ENCODE measurements around the gene CSNK1A1. TPM values are rescaled to one million over a fixed set of nuclear protein-coding genes. Genes with fewer than 3 reads are reported as not detected.

The CSNK1A1 gene
- polyA plus RNA-seq, 2 of the 4 experiments (the other 2 are of a cell fraction), result 123 to 218 TPM

DNA sequence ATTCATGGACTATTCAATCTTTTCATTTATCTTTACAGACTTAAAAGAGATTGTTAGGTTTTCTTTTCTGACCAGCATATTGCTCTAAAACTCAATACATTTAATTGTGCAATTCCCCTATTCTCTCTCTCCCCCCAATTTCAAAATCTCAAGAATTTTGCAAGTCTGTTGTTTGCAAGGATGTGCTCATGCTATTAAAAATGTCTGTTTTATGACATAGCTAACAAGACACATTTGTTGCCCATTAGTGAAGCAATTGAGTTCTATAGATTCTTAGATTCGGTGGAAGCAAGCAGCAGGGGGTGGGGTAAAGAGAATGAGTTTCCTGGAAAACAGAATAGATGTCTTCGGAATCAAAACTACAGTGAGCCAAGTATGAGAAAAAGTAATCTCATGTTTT, 8.5 kb upstream of the CSNK1A1 start:
- DNase-seq (ENCODE audit: low read depth in 1 of 2, low spot score in 1 of 2) (no peak), FAIRE-seq (no peak), ATAC-seq (no peak)
- TF ChIP-seq CEBPB (IDR thresholded peaks at IDR 0.05), result peak in 1 of 2 experiments; percentile 44; a peak in 3 of 4 replicates
- no peak for TF ChIP-seq EHF (CRISPR knock-in tag; IDR thresholded peaks at IDR 0.05)
- WGBS (ENCODE audit: missing lambda C conversion rate), result 73% methylated on average over 2 of the region's 2 CpGs
- no peak overlapping the region for H3K4me2 ChIP-seq
- H3K4me1 ChIP-seq, result peaks cover 39% of the 10 kb centered on the region
- no peak overlapping the region for H3K4me3 ChIP-seq
- ChIA-PET CTCF (interaction anchor here (0.6 to 16.2 kb wide), 5 partner anchors 8 to 192 kb away, joined by 3 to 209 read pairs (median 29); partner anchors contain the start of gene CSNK1A1), POLR2A (interaction anchor here (4.7 kb wide), 1 partner anchor 9 kb away, joined by 65 read pairs; the partner anchor contains the start of gene CSNK1A1)
- H3K9me3 ChIP-seq, result no peaks in the 10 kb centered on the region
- peak overlapping the region; percentile 8 to 21; a peak in 2 of 6 replicates for H3K27ac ChIP-seq

GRCh38 chr5:149552553-149553160, 1.4 kb upstream of the CSNK1A1 start:
- CTCF ChIA-PET, result interaction anchor here (0.7 to 16.2 kb wide), 18 partner anchors 9 to 235 kb away, joined by 3 to 209 read pairs (median 5); partner anchors contain the start of gene GRPEL2
- TF ChIP-seq, protein P1, sequence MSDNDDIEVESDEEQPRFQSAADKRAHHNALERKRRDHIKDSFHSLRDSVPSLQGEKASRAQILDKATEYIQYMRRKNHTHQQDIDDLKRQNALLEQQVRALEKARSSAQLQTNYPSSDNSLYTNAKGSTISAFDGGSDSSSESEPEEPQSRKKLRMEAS (IDR thresholded peaks at IDR 0.05), result no peak
- TF ChIP-seq HOXB13 (CRISPR knock-in tag; IDR thresholded peaks at IDR 0.05; ENCODE audit: low read depth) (no peak), HOXB5 (CRISPR knock-in tag; IDR thresholded peaks at IDR 0.05) (no peak), JUN (IDR thresholded peaks at IDR 0.05) (no peak), CEBPB (IDR thresholded peaks at IDR 0.05) (no peak), CBX8 (IDR thresholded peaks at IDR 0.05) (no peak), EHF (CRISPR knock-in tag; IDR thresholded peaks at IDR 0.05) (no peak), GATA3 (IDR thresholded peaks at IDR 0.05; ENCODE audit: borderline replicate concordance) (no peak)
- POLR2A ChIA-PET, result interaction anchor here (1.1 to 5.5 kb wide), 4 partner anchors 9 to 107 kb away, joined by 7 to 65 read pairs (median 18); no protein-coding TSS in a partner anchor
- no peak for FAIRE-seq
- ATAC-seq, result no peak
- DNase-seq (ENCODE audit: low read depth in 1 of 2, low spot score in 1 of 2), result no peak
- H3K4me1 ChIP-seq, result peaks cover 19% of the 10 kb centered on the region
- peak overlapping the region; percentile 85 for H3K4me2 ChIP-seq
- peak overlapping the region; percentile 85; the same call in 1 of the 3 replicates for H3K4me3 ChIP-seq
- 85% methylated on average over 18 of the region's 18 CpGs for WGBS (ENCODE audit: missing lambda C conversion rate)
- H3K27ac ChIP-seq, result peak overlapping the region in 1 of 2 experiments; percentile 65; a peak in 4 of 6 replicates
- H3K9me3 ChIP-seq, result no peaks in the 10 kb centered on the region

- ChIA-PET CTCF (interaction anchor here (0.7 to 16.2 kb wide), 37 partner anchors 9 to 235 kb away, joined by 3 to 209 read pairs (median 5); partner anchors contain the start of genes GRPEL2 and PCYOX1L), POLR2A (interaction anchor here (0.6 to 5.5 kb wide), 17 partner anchors 10 to 280 kb away, joined by 3 to 65 read pairs (median 4); partner anchors contain the start of genes AFAP1L1 and GRPEL2)
- DNase-seq (ENCODE audit: low read depth in 1 of 2, low spot score in 1 of 2) (no peak), FAIRE-seq (no peak), ATAC-seq (no peak)
- Histone ChIP-seq H3K4me2 (peak overlapping the region; percentile 85), H3K4me1 (peaks cover 25% of the 10 kb centered on the region), H3K4me3 (peak overlapping the region; percentile 85), H3K27ac (peak overlapping the region; percentile 97), H3K9me3 (no peaks in the 10 kb centered on the region)
- 16% methylated on average over 6 of the region's 6 CpGs for WGBS (ENCODE audit: missing lambda C conversion rate)
- TF ChIP-seq HDAC2 (IDR thresholded peaks at IDR 0.05) (no peak), CEBPB (IDR thresholded peaks at IDR 0.05) (no peak), HEYL (CRISPR knock-in tag; IDR thresholded peaks at IDR 0.05) (no peak)
These were observed 827 bp upstream of the CSNK1A1 start for GRCh38 chr5:149552038-149552494.

DNA sequence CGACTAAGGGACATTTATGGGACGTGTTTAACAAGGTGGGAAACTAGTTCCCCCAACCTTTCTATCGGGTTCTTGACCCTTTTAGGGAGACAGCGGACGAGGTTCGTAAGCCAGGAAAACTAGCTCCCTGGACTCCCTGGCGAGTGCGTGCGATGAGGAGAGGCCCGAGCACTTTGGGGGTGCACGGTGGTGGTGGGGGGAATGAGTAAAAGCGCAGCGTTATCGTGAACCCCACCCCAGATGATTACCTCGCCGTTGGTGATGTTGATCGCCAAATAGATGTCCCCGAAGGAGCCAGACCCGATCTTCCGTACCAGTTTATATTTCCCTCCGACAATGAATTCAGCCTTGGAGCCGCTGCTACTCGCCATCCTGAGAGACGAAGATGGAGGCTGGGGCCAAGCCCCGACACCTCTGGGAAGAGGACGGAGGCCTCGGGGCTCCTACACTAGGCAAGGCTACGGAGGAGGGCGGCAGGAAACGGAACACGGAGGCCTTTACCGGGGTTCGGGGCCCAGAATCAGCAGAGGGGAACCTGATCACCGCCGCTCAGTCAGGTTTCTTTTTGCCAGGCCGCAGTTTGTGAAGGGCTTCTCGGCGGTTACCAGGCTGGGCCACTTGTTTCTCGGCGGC, 529 bp downstream of the CSNK1A1 start:
- Histone ChIP-seq H3K4me2 (peak overlapping the region; percentile 93), H3K9me3 (no peaks in the 10 kb centered on the region), H3K27ac (peak overlapping the region; percentile 97), H3K4me1 (peaks cover 30% of the 10 kb centered on the region), H3K4me3 (peak overlapping the region; percentile 85)
- WGBS (ENCODE audit: missing lambda C conversion rate), result 1% methylated on average over 35 of the region's 40 CpGs
- CTCF ChIA-PET, result interaction anchor here (0.6 to 16.2 kb wide), 42 partner anchors 8 to 505 kb away, joined by 3 to 209 read pairs (median 4); partner anchors contain the start of genes ARHGEF37, GRPEL2, PCYOX1L and SLC26A2
- POLR2A ChIA-PET, result interaction anchor here (0.6 to 5.5 kb wide), 22 partner anchors 11 to 206 kb away, joined by 3 to 65 read pairs (median 4); partner anchors contain the start of genes ARHGEF37 and GRPEL2
- ATAC-seq (peak; percentile 40 to 48), FAIRE-seq (no peak), DNase-seq (ENCODE audit: low read depth in 1 of 2, low spot score in 1 of 2) (no peak)
- TF ChIP-seq NFE2L2 (conservative IDR thresholded peaks at IDR 0.05; ENCODE audit: low read length), result no peak
- TF ChIP-seq KDM5A (IDR thresholded peaks at IDR 0.05), result peak; percentile 57; the same call in 1 of the 2 replicates
- TF ChIP-seq SREBF2 (IDR thresholded peaks at IDR 0.05), result no peak
- TF ChIP-seq MAFK (IDR thresholded peaks at IDR 0.05; ENCODE audit: partially characterized antibody), result no peak
- TF ChIP-seq KDM1A (IDR thresholded peaks at IDR 0.05; ENCODE audit: low read depth), result no peak
- no peak for TF ChIP-seq HES2 (IDR thresholded peaks at IDR 0.05)
- TF ChIP-seq CTCF (IDR thresholded peaks at IDR 0.05), result no peak
- TF ChIP-seq PHF8 (IDR thresholded peaks at IDR 0.05; ENCODE audit: borderline replicate concordance, low read depth), result peak; percentile 64; the same call in 1 of the 2 replicates
- TF ChIP-seq CHD4 (IDR thresholded peaks at IDR 0.05; ENCODE audit: borderline replicate concordance), result no peak
- no peak for TF ChIP-seq REST (IDR thresholded peaks at IDR 0.05)
- no peak for TF ChIP-seq ZFP36 (IDR thresholded peaks at IDR 0.05; ENCODE audit: borderline replicate concordance, partially characterized antibody)
- TF ChIP-seq POLR2A (IDR thresholded peaks at IDR 0.05; ENCODE audit: low read length), result no peak

Data from A549 (cell line).